Measurements from ENCODE around the gene KIAA1210.

KIAA1210 gene

DNA sequence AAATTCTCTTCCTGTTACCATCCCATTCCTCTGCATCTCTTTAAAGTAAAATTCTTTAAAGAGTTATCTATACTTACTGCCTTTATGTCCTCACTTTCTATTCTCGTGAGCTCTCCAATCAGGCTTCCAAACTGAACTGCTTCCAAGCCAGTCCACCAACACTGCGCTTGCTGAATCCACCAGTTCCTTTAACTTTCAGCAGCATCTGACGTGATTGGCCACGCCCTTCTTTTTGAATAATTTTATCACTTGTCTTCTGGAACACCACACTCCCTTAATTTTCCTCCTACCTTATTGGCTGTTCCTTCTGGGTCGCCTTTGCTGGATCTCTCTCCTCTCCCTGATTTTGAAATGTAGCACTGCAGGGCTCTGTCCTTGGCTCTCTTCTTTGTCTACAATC lies at the start of gene KIAA1210:
TSS of gene KIAA1210 (minus strand) at position 163 of the 400 bp plus-strand sequence. CDS start 4,170 bp downstream, outside the sequence.
- no peak for DNase-seq

DNA sequence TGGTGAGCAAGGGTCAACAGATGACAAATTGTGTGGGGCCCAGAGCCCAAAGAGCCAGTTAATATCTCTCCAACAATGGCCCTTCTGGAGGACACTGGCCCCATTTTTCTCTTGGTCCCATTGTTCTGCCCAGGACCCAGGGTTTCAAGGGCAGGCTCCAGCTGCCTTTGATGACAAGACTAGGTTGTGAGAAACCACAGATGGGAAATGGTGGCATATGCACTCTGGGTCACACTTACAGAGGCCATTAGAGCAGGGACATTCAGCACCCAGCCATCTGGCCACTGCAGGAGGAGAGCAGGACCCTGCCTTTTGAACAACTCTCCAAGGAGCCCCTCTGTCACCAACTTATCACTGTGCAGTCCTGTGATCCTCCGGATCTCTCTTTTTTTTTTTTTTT lies 49.7 kb upstream of the KIAA1210 start:
- no peak for DNase-seq

DNA sequence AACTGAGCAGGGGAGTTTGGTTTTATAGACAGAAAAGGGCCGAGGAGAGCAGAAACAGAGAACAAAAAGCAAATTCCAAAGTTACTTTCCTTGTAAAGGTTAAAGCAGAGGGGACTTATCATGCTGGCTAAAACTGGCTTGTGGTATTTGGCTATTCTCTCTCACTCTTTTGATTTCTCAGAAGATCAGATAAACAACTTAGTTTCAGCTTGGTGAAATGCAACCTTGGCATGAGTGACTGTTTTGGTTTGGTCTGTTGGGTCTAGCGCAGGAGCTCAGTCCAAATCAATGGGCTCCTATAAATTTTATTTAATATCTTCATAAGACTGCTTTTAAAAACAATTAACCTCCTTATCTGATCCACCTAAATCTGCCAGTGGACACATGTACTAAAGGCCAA lies 47.3 kb upstream of the KIAA1210 start:
- no peak for DNase-seq

DNA sequence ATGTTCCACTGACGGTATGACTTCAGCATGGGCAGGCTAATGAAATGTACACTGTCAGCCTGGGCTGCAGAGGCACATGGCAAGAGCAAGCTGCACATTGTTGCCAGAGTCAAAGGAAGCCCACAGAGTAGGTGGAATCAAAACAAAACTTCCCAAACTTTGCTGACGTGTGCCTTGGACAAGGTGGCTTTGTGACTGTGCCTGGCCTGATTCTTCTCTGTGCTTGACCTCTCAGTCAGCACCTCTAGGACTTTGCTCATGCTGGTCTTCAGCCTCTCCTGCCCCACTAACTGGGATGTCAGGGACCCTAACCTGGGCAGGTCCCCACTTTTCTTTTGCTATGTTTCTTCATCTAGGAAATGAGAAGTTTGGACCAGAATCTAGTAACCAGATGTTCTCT lies 40.5 kb upstream of the KIAA1210 start:
- no peak for DNase-seq

DNA sequence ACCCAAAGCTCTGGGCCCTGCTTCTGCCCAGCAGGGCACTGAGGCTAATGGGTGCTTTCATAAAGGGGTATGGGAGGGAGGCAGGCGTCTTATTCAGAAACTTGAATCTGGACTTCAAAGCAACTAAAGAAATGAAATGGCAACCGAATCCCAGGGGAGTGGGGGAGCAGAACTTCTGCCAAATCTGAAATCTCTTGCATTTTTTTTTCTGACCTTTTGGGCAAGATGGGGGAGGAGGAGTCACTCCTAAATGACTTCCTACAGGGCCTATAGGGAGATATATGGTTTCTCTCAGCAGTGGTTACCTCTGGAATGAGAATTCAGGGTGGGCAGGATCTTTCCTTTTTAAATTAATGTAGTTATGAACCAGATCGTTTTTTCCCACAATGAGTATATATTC lies 30.6 kb upstream of the KIAA1210 start:
- no peak for DNase-seq

DNA sequence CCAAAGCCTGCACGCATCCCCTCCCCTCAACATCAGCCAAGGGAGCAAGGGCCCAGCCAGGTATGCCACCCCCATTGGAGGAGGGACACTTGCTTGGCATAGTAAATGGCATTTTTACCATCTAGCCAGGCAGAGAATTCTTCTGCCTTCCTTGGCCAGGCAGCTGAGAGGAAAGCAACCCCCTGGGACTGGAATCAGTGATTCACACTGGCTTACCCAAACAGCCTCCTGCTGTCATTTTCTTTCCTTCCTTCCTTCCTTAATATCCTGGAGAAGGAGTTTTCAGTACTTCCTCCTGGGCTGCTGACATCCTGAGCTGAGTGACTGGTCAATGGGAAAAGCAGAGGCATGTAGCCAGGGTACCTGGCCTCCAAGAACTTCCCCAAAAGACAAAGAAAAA lies 28.6 kb upstream of the KIAA1210 start:
- no peak for DNase-seq

DNA sequence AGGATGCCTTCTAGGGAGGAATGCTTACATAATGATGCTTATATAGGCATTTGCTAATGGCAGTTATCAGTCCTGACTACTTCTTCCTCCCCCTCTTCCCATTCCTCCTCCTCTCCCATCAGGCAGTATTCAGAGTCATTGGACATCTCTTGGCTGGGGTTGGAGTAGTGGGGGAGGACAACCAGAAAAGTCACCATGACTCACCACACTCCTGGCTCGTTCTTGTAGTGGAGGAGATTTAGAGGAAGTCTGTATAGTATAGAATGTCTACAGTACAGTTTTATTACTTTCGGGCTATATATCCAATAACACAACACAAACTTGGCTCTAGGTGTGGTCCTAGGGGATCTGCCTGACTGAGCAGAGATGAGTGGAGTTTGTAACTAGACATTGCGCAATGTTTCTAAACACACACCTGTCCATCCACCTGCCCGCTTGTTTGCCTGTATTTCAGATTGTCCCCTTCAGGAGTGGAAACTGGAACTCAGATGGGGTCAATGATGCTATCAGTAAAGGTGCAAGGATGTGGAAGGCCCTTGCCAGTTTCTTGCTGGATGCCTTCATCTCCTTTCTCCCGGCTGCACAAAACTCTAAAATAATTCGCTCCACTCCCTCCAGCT lies 27.9 kb upstream of the KIAA1210 start:
- DNase-seq: no peak

DNA sequence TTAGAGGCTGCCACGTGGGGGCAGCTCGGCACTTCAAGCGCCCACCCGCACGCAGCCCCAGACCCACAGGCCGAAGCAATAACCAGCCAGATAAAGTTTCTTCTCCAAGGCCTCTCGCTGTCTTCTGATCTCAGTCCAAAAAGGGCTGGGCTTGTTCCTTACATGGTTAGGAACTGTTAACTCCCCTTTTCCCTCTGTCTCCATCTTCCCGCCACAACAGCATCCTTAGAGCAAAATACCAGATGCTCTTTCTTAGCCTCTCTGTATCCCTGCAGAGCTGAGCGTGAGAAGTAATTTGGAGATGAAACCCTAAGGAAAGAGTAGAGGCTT lies 23.4 kb upstream of the KIAA1210 start:
- no peak for DNase-seq

DNA sequence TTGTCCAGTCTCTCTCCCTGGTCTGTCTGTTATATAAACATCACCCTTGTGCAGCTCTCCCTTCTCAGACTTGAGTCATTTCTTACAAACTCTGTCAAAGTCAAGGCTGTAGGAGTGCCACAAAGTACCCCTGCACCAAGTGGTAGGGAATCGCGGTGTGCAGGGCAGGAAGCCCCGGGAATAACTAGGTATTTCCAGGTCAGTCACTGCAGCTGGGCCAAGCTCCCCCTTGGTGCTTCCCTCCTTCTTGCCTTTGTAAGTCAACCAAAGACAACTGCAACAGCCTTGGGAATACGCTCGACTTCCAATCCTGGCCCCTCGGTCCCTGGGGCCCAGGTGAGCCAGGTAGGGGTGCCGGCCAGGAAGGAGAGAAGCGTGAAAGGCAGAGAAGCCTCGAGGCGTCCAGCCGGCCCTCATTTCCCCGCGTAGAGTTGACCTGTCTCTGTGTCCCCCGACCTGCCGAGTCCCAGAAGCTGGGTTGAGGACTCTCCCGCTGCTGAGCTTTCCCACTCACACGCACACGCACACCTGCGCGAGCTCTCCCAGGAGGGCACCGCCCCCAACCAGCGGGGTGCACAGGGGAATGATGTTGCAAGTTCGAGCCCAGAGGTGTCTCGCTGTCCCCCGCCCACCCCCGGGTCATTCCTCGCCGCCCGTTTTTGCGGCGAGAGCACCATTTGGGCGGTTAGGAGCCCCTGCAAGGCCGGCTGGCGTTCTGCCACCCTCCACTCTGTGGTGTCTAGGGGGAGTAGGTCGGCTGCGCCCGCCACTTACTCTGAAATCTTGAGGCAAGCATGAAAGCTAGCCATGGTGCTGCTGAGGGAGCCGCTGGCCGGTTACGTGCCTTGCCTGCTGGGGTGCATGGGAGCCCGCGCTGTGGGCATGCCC lies 22.8 kb upstream of the KIAA1210 start:
- DNase-seq: no peak

DNA sequence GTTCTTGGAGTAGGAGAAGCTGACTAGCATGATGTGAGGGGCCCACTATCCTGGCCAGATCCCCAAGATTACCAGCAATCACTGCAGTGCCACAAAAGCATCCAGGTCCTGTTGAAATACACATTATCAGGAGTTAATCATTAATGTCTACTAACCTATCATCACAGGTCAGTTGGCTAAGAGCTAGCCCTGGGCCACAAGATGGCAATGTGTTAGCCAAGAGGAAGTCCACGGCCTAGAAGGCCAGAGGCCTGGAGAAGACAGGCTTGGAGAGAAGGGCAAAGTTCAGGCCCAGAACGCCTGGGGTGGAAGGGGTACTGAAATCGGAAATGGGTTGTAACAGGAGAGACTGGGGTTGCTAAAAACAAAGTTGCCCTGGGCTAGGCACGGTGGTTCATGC lies 19.9 kb upstream of the KIAA1210 start:
- no peak for DNase-seq

DNA sequence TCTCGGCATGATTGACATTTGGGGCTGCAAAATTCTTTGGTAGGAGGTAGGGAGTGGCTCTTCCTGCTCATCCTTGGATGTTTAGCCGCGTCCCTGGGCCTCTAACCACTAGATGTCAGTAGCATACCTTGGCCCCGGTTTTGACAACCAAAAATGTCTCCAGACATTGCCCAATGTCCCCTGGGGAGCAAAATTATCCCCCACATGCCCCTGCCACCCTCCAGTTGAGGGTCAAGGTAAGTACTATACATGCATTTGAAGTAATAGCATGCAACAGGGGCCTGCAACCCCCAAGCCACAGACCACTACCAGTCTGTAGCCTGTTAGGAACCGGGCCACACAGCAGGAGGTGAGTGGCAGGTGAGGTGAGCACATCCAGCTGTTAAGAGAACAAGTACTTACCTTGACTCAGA lies 17.6 kb upstream of the KIAA1210 start:
- no peak for DNase-seq

DNA sequence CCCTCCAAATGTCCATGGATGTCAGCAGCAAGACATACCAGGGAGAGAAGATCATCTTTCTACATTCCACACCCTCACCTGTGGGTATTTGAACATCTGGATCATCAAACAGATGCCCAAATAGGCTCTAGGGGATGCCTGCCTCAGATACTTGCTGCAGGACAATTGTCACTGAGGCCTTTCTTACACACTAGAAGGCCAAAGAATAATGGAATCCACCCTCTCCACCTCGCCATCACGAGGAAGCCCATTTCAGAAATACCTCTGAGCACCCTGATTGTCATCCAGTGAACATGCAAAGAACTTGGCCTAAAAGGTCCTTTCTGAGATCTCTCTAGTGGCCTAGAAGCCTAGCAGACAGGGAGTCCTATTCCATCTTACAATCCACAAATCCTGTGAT lies 6.9 kb upstream of the KIAA1210 start:
- DNase-seq: no peak

DNA sequence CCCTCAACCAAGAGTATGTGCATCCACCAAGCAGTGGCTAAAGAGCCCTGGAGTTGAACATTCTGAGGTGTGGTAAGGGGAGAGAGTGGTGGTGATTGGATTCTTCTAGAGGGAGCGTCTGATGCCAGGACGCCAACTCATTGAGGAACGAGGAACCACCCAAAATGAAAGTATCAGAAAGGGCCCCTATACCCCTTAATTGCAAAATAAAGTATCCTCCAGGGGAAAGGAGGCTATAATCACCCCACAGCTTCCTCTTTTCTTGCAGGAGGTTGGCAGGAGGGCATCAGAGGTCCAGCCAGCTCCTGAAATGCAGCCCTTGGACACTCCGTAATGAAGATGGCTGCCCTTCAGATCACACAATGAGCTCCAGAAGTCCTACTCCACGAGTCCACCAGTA lies 5.3 kb upstream of the KIAA1210 start:
- peak; percentile 50 for DNase-seq

DNA sequence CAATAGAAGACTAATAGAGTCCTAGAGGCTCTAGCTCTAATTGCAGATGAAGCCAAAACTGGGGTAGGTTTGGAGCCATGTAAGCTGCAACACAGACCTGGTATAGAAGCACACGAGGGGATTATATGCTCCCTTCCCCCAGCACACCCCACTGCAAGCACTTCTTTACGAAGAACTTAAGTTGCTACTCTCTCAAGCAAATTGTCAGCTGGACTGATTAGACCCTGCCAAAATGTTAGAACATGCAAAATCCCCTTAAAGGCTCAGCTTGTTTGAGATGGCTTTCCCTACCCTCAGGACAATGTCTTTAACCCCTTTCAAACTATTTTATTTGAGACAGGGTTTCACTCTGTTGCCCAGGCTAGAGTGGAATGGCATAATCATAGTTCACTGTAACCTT lies 4.7 kb upstream of the KIAA1210 start:
- no peak for DNase-seq

DNA sequence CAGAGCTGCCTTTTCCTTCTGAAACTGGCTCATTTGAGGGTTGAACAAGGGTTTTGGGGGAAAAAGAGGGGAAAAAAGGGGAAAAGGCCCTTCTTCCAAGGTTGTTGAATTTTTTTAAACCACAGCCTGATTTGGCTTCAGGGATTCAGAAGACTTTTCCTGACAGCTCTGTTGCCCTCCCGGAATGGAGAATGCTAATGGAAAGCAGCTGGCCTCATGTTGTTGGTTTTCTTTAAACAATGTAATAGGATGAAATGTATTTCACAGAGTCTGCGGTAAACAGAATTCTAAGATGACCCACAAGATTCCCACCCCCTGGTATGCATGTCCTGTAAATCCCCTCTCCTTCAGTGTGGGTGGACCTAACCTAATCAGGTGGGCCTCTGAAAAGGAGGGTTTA lies 3.3 kb upstream of the KIAA1210 start:
- no peak for DNase-seq

DNA sequence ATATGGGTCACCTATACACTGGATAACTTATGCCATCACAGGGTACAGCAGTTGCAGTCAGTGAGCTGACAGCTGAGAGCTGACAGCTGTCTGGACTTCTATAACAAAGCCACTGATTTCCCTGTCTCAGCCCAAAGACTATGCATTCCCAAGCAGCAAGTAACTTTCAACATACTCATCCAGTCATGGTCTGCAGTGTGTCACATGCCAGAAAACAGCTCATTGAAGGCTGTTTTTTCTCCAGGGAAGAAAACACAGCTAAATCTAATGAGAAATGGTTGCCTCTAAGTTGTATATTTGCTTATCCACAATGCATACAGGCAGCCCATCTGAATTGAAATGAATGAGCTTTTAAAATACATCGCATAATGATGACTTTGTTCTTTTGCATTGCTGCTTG lies 6.3 kb downstream of the KIAA1210 start:
- DNase-seq: no peak

DNA sequence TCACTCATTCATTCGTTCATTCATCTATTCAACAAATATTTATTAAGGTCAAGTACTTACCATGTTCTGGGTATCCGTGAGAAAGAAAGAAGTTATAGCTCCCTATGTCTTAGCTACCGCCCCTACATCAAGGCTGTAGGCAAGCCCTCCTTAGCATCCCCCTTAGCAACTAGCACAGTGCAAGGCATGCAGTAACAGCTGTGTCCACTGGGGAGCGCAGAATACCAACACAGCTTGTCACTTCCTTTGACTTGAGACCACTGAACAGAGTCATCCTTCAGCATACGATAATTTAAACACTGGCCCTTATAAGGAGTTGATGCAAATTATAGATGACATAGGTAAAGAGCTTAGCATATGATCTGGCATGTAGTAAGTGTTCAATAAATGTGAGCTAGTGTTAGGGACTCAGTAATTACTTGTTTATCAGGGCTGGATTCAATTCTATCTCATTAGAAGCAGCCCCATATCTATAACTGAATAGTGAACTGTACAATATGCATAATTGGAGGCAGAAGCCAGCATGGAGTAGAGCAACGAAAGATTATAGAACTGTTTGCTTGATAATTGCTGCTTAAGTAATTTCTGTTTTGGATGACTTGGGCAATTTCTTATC lies 8.7 kb downstream of the KIAA1210 start:
- DNase-seq: peak; percentile 1

DNA sequence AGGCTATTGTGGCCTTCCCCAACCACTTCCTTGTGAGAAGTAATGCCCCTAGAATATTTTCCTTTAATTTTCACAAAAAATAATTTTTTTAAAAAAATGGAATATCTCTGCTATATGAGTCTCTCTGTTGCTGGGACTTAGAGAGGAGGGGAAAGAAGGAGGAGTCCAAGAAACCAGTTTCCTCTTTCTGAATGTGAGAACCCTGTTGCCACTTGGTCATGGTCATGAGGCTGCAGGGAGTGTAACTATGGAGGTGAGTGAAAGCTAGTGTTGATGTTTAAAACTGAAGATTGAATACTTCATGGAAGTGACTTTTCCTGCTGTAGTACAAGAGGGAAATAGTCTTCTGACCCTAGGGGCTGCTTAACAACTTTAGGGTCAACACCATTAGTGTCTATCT lies 20.4 kb downstream of the KIAA1210 start:
- DNase-seq: no peak

DNA sequence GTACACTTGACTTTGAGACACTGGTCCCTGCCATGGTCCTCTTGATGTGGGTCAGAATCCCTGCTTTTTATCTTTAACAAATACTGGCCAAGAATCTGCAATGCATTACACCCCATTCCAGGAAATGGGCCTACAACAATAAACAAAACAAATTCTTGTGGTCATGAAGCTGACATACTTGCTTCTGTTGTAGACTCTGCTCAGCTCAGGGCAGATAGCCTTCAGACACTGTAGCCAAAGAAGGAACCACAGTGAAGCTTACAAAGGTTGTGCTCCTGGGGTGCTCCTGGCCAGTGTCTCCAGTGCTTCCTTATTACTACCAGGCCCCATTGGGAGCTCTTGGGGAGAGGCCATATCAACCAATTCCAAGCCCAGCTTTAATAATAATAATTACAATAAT lies 21.8 kb downstream of the KIAA1210 start:
- DNase-seq: no peak

DNA sequence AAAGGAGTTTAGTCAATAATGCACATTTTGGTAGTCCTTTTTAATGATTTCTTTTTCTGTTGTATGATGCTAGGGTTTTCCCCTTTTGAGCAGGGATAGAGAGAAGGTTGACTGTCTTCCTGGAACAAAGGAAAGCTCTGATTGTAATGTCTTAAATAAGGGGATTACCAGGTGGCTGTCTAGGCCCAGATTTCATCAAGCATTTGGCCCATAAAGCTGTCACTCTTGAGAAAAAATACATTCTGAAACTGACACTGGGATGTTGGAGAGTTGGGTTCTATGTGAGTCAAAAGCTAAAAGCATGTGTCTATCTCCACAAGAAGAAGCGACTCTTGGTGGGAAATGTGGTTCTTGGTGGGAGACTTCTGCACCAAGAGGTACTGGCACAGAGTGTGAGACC lies 26.4 kb downstream of the KIAA1210 start:
- no peak for DNase-seq

DNA sequence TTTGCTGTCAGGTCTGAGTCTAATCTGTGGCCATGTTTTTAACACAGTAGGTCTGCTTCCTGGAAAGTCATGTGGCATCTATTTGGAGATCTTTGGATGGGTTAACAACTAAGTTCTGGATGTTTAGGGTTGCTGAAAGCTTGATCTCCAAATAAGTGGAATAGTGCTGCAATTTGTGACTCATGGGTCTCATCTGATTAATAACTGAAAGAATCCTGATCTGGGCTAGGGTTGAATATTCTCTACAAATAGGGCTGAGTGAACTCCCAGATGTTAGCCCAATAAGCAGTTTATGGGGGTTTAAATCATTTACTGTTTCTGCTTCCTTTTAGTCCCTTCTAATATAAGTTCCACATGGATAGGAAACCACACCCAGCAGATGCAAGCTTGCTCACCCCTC lies 31.7 kb downstream of the KIAA1210 start:
- no peak for DNase-seq

DNA sequence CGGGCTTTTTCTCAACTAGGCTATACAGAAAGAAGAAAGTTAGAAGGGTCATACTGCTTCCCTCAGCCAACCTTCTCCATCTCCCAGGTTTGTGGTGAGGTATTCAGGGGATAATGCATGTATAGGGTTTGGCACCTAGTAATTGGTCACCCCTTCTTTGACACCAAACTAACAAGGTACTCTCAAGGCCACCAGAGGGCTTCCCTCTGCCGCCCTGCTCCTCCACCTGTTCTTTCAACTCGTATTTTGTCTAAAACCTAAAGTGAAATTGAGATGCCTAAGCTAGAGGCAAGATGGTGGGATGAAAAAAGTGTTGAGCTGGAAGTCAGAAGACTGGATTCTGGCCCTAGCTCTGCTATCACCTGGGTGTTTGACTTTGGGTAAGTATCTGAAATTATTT lies 32.8 kb downstream of the KIAA1210 start:
- no peak for DNase-seq

DNA sequence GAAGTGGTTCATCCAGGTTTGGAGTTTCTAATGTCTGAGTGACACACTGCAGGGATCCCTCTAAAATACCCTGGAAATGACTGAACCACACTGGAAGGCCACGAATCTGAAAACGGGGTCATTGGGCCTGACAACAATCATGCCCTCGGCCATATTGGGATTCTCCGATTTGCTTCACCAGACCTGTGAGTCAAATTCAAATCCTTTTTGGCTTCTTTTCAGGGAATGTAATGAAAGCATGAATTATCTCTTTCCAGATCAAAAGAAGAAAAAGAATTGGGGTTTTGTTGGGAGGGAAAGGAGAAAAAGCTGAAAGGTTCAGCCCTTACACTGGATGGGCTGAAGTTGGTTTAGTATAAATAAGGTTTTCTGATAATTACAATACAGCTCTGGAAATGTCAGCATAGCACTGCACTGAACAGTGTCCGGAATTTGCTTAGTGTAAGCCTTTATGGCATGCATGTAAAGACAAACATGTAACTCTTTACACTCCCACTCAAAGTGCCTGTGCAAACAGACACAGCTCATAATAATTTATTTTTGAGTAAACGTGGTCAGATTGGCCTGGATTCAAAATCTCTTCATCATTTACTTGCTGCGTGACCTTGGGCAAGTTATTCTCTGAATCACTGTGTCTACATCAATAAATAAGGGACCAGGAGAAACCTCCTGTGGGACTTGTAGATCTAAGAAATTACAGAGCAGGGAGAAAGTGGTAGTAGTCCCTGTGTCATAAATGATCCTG lies 33.4 kb downstream of the KIAA1210 start:
- DNase-seq: no peak

DNA sequence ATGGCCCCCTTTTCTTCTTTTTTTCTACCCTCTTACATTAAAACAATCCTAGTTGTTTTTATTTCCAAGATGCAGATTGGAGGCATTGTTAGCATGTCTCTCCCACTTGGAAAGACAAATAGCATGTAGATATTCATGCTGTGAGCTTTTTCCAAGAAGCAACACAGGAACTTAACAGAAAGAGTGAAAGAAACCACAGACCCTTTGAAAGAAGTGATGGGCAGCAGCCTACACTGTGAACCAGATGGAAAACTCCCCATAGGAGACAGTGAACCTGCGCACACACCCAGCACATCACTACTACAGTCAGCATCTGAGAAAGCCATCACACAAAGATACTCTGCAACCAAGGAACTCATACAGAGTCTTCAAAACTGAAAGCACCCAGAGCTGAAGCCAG lies 37.0 kb downstream of the KIAA1210 start:
- DNase-seq: no peak
